GM19395 (cell line): ENCODE results near the gene NTRK2.

Source experiments
- ATAC-seq: cut with Tn5 transposase; IDR thresholded peaks from one replicate; pipeline ENCODE4 v1.9.1; 2021; ENCODE audit warnings: mild to moderate bottlenecking, moderate library complexity; ENCODE audit not compliant: unreplicated experiment

The NTRK2 gene

DNA sequence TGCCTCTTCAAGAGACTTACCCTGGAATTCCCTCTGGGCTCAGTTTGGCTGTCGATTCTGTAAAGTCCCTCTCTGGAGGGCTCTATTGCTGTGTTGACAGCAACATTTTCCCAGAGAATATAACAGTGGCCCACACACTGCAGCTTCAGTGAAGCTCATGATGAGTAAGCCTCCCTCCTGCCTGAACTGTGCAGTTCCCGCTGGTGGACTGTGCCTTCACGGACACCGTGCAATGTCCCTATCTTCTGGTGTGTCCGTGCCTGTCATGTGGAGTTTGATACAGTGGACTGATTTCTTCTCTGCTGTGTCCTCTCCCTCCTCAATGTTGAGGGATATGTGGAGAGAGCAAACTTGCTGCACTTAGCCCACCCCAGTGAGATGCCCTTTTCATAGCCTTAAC is 109.0 kb downstream of the NTRK2 start:
- ATAC-seq = no peak

- no peak for ATAC-seq
Measured at GRCh38 chr9:84779883-84780282, 110.4 kb downstream of the NTRK2 start.

DNA sequence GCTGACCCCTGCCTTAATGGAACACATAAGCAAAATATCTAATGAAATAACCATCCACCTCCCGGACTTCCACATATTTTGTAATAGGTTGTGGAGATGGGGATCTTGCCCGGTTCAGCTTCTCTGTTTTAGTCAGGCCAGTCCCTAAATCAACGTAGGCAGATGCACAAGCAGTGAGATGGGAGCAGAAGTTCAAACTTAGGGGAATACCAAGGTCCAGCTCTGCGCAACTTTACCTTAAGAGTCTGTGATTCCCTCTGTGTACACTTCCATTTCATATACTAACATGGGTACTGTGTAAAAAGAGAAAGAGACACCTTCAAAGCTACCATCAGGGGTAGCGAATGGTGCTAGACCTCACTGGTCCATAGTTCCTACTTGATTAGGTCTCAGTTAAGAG is 110.9 kb downstream of the NTRK2 start:
- ATAC-seq = no peak

DNA sequence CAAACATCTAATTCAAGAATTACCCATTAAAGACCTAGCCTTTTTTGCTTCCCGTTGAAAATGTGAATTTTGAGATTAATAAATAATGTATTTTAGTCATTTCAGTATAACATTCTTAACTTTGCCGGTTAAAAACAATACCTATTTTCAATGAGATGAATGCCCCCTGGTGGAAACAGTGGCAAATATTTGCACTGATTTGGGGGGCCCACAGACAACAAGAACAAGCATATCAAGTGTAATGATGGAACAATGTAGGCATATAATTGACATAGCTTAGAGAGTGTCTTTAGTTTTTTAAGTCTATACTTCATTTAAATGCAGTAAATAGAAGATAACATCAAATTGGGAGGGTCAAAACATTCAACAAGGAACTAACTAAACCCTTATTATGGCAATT is 111.9 kb downstream of the NTRK2 start:
- no peak for ATAC-seq

GRCh38 chr9:84781931-84782866 is 112.7 kb downstream of the NTRK2 start:
- no peak for ATAC-seq

- no peak for ATAC-seq
Measured at GRCh38 chr9:84785792-84786547, 116.4 kb downstream of the NTRK2 start.

GRCh38 chr9:84788803-84789462 is 119.4 kb downstream of the NTRK2 start:
- no peak for ATAC-seq

- ATAC-seq = no peak
Measured at GRCh38 chr9:84789463-84789830, 119.9 kb downstream of the NTRK2 start.

GRCh38 chr9:84791643-84792042 is 122.1 kb downstream of the NTRK2 start:
- ATAC-seq = no peak

GRCh38 chr9:84793251-84793650 is 123.7 kb downstream of the NTRK2 start:
- ATAC-seq = no peak

DNA sequence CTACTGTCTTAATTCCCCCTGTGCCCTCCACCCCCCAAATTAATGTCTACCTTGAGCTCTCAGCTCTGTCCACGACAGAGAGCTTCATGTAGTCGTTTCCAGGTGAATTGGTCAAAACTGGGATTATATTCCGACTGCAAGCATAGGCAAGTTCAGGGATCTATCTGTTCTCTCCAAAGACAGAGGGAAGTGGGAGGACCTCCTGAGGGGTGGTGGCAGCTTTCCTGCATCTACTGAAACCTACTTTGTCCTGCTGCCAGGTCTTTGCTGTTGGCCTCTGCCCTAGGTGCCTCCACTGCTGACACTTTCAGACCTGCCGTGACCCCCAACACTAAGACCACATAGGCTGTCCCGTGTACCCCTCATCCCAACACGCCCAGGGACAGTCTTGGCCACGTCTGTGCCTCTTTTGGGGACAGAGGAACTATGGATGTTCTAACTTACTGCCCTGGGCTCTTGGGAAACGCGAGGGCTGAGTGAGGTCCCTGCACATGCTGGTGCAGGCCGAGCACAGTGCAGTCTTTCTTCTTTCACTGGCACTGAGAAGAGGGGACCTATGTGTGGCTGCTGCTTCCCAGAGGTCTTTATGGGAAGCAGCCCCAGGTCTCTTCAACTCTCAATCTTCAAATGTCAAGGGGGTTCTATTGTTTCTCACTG is 125.6 kb downstream of the NTRK2 start:
- no peak for ATAC-seq

DNA sequence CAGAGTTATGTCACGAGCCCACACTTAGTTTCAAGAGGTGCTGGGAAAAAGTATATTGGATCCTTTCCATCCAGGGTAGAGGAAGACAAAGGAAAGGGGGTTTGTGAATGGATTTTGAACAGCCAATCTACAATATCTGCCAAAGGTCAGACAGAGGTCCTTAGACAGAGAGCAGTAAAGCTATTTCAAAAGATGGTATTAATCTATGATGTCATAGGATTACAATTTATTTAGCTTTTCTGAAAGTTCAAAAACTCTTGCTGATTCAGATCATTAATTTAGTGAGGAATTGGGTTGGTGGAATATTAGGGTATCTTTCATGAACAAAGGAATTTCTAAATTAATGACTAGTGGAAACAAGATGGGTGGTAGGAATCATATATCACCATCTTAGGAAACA is 126.9 kb downstream of the NTRK2 start:
- ATAC-seq = no peak

DNA sequence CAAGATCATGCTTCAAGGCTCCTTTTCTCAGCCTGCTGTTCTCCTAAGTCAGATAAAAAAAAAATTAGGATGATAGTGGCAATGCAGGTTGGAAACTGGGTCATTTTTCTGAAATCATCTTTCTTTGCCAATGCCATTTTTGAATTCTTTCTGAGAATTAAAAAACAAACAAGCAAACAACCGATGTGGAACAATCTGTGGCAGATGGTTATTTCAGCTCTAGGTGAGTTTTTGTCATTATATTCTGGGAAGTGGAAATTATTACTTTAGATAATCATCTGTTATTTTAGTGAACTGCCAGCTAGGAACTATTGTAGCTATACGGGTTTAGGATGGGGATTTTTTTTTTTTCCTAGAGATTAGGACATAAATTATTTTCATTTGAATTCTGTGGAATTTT is 129.7 kb downstream of the NTRK2 start:
- ATAC-seq = no peak

DNA sequence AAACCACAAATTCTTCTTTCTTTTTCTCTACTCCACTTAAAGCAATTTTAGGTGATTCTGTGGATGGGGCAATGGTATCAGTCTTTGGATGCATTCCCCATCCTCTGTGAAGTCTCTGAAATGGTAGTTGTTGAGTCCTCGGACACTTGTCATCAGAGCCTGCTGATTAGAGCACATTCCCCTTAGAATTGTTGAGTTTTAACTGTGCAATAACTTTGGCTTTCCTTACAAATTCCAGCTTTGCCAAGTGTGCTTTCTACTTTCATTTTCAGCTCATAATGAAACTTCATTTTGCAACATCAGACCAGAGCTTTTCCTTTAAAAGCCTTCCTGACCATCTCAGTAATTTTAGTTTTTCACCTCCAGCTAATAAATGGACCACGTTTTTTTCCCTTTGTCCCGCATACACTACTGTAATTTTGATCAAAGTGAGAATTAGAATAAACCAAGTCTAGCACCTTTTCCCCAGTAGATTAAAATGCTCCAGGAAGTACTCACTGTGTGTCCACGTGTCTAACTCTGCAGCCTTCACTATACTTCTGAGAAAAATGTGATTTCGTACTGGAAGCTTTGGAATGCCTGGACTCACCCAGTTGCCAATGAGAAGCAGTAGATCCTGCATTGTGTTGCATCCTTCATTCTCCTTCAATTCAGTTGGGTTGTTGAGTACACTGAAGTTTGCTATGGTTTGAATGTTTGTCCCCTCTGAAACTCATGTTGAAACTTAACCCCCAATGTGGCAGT is 135.6 kb downstream of the NTRK2 start:
- ATAC-seq = no peak

GRCh38 chr9:84807431-84807830 is 137.9 kb downstream of the NTRK2 start:
- ATAC-seq = no peak

GRCh38 chr9:84807870-84808390 is 138.4 kb downstream of the NTRK2 start:
- ATAC-seq = no peak

DNA sequence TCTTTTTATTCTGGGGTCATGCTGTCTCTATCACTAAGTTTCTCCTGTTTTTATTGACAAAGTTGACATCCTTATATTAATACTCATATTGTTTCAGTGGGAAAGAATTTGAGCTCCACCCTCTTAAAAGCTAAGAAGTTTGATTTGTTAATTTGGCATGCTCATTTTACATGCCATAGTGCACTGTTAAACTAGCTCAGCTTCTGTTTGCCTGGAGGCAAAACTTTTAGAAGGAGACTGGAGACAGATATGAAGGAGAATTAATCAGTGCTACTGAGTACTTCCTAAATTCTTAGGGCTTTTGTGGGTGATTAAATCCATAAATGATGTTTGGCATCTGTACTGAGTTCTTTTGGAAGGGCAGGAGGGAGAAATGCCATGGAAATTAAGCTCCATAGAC is 138.9 kb downstream of the NTRK2 start:
- no peak for ATAC-seq

DNA sequence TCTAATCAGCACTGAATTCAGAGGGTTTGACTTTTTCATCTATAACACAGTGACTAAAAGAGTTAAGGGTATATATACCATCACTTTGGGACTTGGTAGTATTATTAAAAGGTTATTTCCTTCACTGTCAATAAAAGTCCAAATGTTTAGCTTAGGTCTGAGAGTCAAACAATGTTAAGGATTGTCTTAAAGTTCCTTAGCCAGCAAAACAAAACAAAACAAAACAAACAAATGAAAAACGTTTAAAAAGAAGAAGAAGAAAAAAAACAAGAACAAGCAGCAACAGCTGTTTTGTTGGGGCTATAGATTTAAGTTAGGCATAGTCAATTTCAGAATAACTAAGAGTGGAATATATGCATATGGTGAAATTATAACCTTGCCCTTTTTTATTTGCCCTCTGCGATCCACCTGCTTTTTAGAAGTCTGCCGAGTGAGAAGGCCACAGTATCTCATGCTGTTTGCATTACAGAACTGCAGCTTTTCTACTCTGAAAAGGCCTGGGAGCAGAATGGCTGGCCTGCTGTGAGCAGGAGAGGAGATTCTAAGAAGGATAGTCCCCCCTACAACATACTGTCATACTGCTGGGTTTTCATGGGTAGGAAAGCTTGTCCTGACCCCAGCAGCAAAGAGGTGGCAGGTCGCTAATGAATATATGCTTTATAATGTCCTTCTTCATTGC is 141.7 kb downstream of the NTRK2 start:
- no peak for ATAC-seq

DNA sequence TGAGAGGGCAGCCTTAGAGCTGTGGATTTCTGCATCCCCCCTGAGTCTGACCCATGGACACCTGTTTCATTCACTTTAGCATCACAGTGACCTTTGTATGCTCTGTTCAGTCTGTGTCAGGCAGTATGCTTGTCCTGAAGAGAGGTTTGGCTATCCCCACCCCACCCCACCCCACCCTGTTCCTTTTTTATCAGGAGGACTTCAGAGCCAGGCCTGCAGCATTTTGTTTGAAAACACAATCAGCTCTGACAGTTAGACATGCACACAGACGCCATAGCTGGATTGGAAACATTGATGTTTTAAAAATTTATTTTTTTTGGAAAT is 142.2 kb downstream of the NTRK2 start:
- ATAC-seq = no peak

GRCh38 chr9:84812355-84812754 is 142.8 kb downstream of the NTRK2 start:
- ATAC-seq = no peak
